ENCODE results near the gene BNC2.

BNC2 gene

GRCh38 chr9:16815079-16815478 is 55.4 kb downstream of the BNC2 start:
- no peak for DNase-seq

- no peak for DNase-seq
Measured at GRCh38 chr9:16813838-16814237, 56.6 kb downstream of the BNC2 start.

GRCh38 chr9:16811987-16812685 is 58.3 kb downstream of the BNC2 start:
- DNase-seq = no peak

GRCh38 chr9:16809912-16810610 is 60.4 kb downstream of the BNC2 start:
- DNase-seq = no peak

GRCh38 chr9:16806674-16807073 is 63.8 kb downstream of the BNC2 start:
- no peak for DNase-seq

GRCh38 chr9:16803648-16804047 is 66.8 kb downstream of the BNC2 start:
- DNase-seq = no peak

- no peak for DNase-seq
Measured at GRCh38 chr9:16801871-16802466, 68.5 kb downstream of the BNC2 start.

GRCh38 chr9:16796304-16796825 is 74.1 kb downstream of the BNC2 start:
- DNase-seq = no peak

- no peak for DNase-seq
Measured at GRCh38 chr9:16794871-16795639, 75.4 kb downstream of the BNC2 start.

- DNase-seq = no peak
Measured at GRCh38 chr9:16794103-16794502, 76.4 kb downstream of the BNC2 start.

- no peak for DNase-seq
Measured at GRCh38 chr9:16787724-16788123, 82.7 kb downstream of the BNC2 start.

GRCh38 chr9:16784002-16784401 is 86.5 kb downstream of the BNC2 start:
- DNase-seq = no peak

GRCh38 chr9:16782490-16782889 is 88.0 kb downstream of the BNC2 start:
- no peak for DNase-seq

GRCh38 chr9:16775330-16775729 is 95.1 kb downstream of the BNC2 start:
- no peak for DNase-seq

- DNase-seq = no peak
Measured at GRCh38 chr9:16773617-16774016, 96.9 kb downstream of the BNC2 start.

GRCh38 chr9:16773116-16773515 is 97.4 kb downstream of the BNC2 start:
- no peak for DNase-seq

GRCh38 chr9:16771356-16771755 is 99.1 kb downstream of the BNC2 start:
- DNase-seq = no peak

GRCh38 chr9:16769291-16769690 is 101.2 kb downstream of the BNC2 start:
- no peak for DNase-seq

GRCh38 chr9:16768816-16769215 is 101.7 kb downstream of the BNC2 start:
- no peak for DNase-seq

- DNase-seq = no peak
Measured at GRCh38 chr9:16767366-16767765, 103.1 kb downstream of the BNC2 start.

- DNase-seq = no peak
Measured at GRCh38 chr9:16763946-16764345, 106.5 kb downstream of the BNC2 start.

- DNase-seq = no peak
Measured at GRCh38 chr9:16755467-16756160, 114.9 kb downstream of the BNC2 start.

- DNase-seq = no peak
Measured at GRCh38 chr9:16754662-16755061, 115.8 kb downstream of the BNC2 start.

All from stimulated activated CD8-positive, alpha-beta memory T cell treated with anti-CD3 and anti-CD28 coated beads, Interleukin-4, amount 100 ng/mL, for 48 hours (primary cell).